ENCODE measurements around the gene FOXN3. TPM values are rescaled to one million over a fixed set of nuclear protein-coding genes. Genes with fewer than 3 reads are reported as not detected.

Gene FOXN3
- total and polyA plus RNA-seq, 10 of the 15 experiments (the other 5 are each of a cell fraction or from before 2014, with no cell fraction given), result 4.5 to 68.9 (median 29.7) TPM

GRCh38 chr14:89351516-89352404, 65.3 kb downstream of the FOXN3 start (continued):
- TF ChIP-seq BCLAF1 (IDR thresholded peaks at IDR 0.05) (no peak), RAD21 (IDR thresholded peaks at IDR 0.05; ENCODE audit: insufficient read depth, low read depth, low read length) (no peak), YBX1 (IDR thresholded peaks at IDR 0.05) (no peak), TARDBP (IDR thresholded peaks at IDR 0.05; ENCODE audit: borderline replicate concordance) (no peak), POLR2AphosphoS5 (IDR thresholded peaks at IDR 0.05; ENCODE audit: low read length) (0 out of 2 replicates have a peak, but pooled peaks have one; percentile 38), SREBF1 (IDR thresholded peaks at IDR 0.05; ENCODE audit: low read length) (no peak), ZNF207 (IDR thresholded peaks at IDR 0.05; ENCODE audit: borderline replicate concordance) (no peak), MTA3 (IDR thresholded peaks at IDR 0.05; ENCODE audit: borderline replicate concordance, low read length) (no peak), ZNF384 (IDR thresholded peaks at IDR 0.05; ENCODE audit: borderline replicate concordance, low read depth, low read length) (no peak), CREM (IDR thresholded peaks at IDR 0.05; ENCODE audit: low read depth) (peak; percentile 69), ZNF622 (IDR thresholded peaks at IDR 0.05) (no peak), ETV6 (conservative IDR thresholded peaks at IDR 0.05 in 1 of 2, IDR thresholded peaks at IDR 0.05 in 1 of 2; ENCODE audit: borderline replicate concordance in 1 of 2, low read depth in 1 of 2) (peak in 1 of 2 experiments; percentile 81; a peak in 2 of 4 replicates), CBX3 (IDR thresholded peaks at IDR 0.05; ENCODE audit: borderline replicate concordance, low read depth) (no peak), NR2C1 (IDR thresholded peaks at IDR 0.05) (no peak), SIX5 (IDR thresholded peaks at IDR 0.05; ENCODE audit: low read depth, low read length, severe bottlenecking) (no peak)
- TF ChIP-seq, protein P1, sequence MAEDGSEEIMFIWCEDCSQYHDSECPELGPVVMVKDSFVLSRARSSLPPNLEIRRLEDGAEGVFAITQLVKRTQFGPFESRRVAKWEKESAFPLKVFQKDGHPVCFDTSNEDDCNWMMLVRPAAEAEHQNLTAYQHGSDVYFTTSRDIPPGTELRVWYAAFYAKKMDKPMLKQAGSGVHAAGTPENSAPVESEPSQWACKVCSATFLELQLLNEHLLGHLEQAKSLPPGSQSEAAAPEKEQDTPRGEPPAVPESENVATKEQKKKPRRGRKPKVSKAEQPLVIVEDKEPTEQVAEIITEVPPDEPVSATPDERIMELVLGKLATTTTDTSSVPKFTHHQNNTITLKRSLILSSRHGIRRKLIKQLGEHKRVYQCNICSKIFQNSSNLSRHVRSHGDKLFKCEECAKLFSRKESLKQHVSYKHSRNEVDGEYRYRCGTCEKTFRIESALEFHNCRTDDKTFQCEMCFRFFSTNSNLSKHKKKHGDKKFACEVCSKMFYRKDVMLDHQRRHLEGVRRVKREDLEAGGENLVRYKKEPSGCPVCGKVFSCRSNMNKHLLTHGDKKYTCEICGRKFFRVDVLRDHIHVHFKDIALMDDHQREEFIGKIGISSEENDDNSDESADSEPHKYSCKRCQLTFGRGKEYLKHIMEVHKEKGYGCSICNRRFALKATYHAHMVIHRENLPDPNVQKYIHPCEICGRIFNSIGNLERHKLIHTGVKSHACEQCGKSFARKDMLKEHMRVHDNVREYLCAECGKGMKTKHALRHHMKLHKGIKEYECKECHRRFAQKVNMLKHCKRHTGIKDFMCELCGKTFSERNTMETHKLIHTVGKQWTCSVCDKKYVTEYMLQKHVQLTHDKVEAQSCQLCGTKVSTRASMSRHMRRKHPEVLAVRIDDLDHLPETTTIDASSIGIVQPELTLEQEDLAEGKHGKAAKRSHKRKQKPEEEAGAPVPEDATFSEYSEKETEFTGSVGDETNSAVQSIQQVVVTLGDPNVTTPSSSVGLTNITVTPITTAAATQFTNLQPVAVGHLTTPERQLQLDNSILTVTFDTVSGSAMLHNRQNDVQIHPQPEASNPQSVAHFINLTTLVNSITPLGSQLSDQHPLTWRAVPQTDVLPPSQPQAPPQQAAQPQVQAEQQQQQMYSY (CRISPR knock-in tag; IDR thresholded peaks at IDR 0.05), result no peak
- TF ChIP-seq, protein P2, sequence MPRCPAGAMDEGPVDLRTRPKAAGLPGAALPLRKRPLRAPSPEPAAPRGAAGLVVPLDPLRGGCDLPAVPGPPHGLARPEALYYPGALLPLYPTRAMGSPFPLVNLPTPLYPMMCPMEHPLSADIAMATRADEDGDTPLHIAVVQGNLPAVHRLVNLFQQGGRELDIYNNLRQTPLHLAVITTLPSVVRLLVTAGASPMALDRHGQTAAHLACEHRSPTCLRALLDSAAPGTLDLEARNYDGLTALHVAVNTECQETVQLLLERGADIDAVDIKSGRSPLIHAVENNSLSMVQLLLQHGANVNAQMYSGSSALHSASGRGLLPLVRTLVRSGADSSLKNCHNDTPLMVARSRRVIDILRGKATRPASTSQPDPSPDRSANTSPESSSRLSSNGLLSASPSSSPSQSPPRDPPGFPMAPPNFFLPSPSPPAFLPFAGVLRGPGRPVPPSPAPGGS (IDR thresholded peaks at IDR 0.05; ENCODE audit: borderline replicate concordance, insufficient read depth, low read depth, low read length, poor library complexity, severe bottlenecking), result no peak
- TF ChIP-seq, protein P3, sequence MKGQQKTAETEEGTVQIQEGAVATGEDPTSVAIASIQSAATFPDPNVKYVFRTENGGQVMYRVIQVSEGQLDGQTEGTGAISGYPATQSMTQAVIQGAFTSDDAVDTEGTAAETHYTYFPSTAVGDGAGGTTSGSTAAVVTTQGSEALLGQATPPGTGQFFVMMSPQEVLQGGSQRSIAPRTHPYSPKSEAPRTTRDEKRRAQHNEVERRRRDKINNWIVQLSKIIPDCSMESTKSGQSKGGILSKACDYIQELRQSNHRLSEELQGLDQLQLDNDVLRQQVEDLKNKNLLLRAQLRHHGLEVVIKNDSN (IDR thresholded peaks at IDR 0.05; ENCODE audit: borderline replicate concordance, extremely low read length, insufficient read depth, low read depth, low read length), result no peak
